ENCODE results near the gene SOX1.

Gene SOX1

DNA sequence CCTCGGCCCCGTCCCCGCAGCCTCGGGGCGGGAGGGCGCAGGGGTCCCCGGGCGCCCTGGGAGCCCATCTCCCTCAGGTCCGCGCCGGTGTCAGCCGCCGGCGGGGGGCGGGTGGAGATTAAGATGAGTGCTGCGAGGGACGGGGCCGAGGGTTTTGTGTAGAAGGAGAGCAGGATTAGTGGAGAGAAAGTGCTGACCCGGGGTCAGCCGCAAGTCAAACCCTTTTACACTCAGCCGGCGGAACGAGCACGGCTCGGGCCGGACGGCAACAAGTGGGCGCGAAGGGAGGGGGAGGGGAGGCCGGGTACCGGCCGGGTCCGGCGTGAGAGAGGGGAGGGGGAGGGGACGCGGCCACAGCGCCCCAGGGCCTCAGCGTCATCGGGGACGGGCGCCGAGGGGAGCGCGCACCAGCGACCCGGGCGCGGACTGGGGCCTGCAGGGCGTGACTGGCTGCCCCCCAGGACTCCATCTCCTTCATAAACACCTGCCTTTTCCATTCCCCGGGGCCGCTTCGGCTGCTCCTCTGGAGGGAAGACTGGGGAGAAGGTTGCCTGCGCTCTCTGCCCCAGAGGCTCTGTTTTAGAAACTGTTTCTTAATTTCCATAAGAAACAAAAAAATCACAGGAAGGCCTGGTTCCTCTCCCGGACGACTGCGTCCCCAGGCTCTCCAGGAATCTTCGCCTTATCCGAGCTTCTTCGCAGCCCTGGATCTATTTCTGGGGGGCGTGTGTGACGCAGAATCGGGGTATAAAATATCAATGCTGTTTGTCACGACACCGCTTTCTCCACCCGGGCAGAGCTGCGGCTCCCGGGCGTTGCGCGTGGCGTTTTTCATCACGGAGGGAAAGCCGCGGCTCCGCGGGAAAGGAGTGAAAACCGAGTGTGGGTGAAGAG is 6.5 kb downstream of the SOX1 start:
- no peak for DNase-seq

DNA sequence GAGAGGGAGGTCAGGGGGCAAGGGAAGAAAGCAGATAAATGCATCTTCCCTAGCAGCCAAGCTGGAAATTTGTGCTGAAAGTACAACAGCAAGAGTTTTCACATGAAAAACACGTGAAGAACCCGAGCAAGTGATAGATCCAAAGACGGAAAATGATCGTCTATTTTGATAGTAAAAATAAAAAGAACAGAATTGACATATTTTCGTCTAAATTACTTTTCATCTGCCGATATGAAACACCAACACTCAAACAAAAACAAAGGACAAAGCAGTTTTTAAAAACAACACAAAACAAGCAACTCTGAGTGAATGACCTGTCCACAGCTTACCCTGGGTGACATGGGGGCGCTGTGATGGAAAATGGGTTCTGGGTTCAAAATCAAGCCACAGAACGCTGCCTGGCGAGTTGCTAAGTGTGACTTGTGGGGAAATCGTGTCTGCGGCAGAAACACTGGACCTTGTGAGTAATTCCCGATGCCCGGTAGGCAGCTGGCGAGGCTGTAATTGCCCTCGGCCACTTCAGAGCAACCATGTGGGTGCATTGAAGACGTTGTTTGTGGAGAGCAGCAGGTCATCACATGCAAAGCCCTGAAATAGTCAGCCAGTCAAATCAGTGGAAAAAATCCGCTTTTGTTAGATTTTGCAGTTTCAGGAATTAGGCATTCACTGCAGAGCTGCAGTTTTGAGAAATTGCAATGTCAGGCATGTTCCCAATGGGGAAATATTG is 7.4 kb downstream of the SOX1 start:
- no peak for DNase-seq

DNA sequence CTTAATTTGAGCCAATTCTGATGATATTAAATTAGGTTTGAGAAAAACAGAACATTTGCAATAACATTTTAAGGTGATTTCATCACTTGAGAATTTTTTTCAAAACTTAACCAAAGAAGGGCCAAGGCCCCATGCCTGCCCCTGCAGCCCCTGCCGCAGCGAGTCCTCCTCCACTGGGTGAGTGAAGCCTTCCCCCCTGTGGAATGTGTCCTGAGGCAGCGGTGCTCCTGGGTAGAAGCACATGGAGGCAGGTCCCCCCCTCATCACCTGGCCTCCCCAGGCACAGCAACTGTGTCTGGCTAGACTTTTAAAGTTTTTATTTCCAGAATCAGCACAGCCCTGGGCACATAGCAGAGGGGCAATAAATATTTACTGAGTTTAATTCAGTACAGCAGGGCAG is 10.8 kb downstream of the SOX1 start:
- DNase-seq = no peak

DNA sequence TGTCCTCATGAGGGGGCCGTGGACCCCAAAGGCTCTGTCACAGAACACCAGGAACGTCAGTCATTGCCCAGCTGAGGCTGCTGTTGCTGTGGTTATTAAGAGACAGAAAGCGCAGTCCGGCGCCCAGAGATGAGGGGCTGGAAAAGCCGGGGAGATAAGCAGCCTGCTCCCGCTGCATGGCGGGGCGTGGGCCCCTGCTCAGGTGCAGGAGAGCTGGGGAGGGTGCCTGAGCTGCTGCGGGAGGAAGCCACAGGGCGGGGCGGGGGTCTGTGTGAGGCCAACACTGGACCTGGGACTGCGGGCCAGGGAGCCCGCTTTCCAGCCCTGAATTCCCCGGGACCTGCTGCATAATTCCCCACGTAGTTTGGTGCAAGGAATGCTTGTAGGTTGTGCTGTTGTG is 11.3 kb downstream of the SOX1 start:
- no peak for DNase-seq

DNA sequence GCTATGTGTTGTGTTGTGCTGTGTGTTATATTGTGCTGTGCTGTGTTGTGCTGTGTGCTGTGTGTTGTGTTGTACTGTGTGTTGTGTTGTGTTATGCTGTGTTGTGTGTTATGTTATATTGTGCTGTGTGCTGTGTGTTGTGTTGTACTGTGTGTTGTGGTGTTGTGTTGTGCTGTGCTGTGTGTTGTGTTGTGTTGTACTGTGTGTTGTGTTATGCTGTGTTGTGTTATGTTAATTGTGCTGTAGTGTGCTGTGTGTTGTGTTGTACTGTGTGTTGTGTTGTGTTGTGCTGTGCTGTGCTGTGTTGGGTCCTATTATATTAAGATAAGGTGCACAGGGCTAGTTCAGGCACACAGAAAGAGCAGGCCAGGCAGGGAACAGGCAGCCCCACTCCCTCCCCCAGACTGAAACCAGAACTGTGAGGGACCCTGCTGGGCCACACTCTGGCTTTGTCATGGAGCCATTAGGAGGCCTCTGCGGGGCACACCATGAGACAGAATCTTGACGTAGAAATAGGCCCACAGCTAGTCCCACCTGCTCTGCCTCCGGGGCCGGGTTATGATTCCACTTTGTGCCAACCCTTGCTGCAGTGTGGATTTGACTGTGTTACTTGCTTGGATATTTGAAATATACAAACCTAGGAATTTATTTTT is 12.1 kb downstream of the SOX1 start:
- DNase-seq = no peak

DNA sequence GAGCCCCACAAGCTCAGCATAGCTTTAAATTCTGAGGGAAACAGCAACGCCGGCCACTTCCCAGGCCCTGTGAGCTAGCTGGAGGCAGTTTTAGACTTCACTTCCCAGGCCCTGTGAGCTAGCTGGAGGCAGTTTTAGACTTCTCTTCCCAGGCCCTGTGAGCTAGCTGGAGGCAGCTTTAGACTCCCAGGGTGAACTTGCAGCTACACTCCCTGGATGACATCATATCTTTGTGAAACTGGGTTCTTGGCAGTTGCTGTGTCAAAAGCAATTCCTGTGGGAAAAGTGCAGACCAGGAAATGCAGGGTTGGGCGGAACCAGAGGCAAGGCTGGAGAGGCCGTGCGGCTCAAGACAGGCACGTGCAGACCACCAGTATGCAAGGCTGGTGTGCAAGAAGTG is 12.7 kb downstream of the SOX1 start:
- DNase-seq = no peak

DNA sequence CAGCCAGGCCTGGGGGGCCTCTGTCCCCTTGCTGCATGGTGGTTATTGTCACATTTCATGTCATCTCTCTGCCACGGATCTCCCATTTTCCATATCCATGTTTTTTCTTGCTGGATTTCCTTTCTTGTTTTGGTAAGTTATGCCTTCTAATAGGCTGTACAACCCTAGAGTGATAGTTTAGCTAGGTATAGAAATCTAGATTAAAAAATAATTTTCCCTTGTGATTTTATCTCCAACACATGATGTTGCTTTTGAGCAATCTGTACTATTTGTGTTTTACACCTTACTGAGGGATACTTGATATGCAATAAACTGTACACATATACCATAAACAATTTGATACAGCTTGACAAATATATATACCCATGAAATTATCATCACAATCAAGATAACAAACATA is 17.0 kb downstream of the SOX1 start:
- DNase-seq = no peak

DNA sequence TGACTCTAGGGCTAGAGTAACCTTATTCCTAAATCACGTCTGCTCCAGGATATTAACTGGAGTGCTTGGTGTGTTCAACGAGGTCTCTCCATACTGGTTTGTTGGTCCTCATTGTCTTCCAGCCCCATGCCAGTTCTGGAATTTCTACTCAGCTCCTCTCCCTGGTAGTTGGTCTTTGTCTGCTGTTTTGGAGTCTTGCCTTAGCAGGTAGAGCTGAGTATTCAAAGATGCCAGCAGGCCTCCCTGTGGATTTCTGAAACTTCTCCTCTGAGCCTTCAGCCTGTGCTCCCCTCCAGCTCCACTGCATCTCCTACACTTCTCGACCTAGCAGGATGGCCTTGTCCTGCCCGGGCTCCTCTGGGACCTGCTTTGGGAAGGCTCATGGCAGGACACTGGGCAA is 25.5 kb downstream of the SOX1 start:
- no peak for DNase-seq

DNA sequence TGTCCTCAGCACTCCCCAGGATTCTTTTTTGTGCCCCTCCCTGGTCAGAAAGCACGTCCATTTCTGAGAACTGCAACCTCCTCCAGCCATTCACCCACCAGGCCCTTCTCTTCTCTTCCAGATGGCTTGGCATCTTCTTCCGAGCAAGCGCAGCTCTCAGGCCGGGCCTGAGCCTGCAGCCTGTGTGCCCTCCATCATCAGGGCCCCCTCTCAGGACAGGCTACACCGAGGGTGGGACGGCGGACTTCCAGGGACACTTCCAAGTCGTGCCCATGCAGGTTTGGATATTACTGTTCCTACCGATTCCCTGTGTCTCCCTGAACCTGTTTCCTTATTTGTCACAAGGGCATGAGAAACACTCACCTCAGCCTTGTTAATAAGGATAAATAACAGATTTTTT is 28.4 kb downstream of the SOX1 start:
- no peak for DNase-seq

DNA sequence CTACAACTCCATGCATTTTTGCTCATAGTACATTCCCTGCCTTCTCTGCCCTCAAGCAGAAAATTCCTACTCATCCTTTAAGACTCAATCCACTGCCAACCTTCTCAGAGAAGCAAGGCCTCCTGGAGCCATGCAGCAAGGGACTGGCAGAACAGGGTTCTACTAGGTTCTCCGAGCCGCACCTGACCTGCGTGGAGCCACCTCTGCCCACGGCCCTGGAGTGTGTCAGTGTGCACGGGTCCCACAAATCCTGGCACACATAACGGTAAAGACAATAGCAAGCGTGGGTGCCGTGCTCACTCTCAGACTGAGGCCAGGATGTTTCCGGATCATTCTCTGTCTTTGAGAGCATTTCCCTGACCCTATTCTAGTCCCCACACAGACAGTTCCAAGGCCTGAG is 30.0 kb downstream of the SOX1 start:
- no peak for DNase-seq

DNA sequence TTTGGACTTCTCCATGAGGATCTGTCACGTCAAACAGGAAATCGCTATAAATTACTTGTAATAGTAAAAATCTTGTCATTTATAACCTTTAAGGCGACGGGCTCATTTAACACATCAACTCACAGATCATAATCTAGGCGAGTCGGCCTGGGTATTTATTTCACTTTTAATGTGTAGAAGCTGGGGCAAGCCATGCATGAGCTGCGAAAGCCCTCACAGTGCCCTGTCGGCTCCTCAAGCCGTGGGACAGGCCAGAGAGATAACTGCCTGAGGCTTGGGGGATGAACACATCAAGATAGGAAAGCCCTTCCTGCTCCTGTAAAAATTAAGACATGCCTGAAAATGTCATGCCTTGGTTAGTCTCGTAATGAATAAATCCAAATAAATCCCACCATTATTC is 30.8 kb downstream of the SOX1 start:
- DNase-seq = no peak

DNA sequence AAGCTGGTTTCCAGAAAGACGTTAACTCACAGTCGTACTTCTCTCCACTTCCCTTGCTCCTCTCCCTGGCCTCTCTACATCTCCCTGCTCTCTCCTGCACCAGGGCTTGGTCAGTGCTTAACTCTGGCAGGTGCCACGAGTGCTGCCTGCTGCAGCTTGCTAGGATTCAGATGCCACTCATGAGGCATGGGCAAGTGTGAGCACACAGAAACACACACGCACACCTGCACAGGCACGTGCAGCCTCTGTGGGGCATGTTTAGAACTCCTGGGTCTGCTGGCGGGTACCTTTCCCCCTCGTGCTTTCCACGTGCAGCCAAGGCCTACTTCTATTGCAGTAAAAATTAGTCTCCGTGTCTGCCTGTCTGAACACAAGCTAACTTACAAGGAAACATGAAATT is 31.8 kb downstream of the SOX1 start:
- DNase-seq = no peak

DNA sequence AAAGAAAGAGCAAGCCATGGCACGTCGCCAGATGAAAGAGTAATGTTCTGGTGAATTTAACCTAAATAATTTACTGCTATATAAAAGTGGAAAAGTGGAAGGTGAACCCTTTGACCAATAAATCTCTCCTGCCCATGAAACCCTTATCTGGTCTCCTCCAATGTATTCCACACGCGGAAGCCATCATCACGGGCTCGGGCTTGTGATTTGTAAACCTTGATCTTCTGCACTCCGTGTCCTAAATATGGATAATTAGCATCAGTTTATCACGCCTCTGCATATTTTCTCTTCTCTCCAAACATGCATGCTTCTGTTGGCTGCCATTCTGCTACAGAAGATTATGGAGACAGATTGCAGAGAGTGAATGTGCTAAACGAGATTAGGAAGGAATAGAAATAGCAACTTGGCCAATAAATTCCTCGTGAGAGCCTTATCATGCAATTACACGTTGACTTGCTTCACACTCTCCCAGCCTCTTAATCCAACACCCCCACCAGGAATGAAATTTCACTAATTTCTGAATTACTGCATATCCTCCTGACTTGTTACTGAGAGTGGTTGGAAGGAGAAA is 34.5 kb downstream of the SOX1 start:
- DNase-seq = no peak

DNA sequence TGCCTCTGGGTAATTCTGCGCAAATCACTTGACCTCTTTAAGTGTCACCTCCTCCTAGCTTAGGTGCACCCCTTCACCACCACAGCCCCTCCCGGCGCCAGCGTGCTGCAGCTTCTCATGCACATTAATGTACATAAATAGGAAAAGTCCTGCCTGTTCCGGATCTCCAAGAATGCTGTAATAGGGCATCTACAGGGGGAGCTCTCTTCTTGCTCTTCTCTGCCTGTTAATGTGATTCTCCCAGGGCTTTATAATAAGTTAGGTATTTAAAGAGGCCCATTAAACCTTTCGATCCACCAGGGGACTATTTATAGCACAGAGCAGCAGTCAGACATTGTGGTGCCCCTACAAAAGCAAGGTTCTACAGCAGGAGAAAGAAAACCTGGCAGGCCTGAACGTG is 35.3 kb downstream of the SOX1 start:
- DNase-seq = no peak

DNA sequence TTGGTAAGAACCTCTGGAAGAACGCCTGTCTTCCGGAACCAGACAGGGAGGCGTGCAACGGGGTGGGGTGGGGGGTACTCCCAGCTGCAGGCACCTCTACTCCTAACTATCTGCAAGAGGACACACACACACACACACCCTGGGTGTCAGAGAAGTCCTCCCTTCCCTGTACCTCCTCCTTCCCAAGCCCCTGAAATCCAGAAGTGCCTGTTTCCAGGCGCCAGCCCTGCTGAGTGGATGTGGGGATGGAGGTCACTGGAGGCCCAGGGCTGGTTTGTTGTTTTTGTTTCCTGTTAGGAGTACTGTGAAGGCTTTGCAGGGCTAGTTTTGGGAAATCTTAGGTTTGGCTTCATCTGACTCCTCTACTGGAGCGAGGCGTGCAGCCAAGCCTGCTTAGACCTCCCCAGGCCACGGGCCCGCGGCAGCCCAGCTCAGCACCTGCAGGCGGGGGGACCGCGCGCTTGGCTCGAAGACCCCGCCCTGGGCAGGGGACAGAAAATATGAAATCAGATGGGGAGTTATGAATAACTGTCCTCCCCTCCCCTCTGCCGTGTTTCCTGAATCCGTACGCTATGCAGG is 36.4 kb downstream of the SOX1 start:
- DNase-seq = no peak

DNA sequence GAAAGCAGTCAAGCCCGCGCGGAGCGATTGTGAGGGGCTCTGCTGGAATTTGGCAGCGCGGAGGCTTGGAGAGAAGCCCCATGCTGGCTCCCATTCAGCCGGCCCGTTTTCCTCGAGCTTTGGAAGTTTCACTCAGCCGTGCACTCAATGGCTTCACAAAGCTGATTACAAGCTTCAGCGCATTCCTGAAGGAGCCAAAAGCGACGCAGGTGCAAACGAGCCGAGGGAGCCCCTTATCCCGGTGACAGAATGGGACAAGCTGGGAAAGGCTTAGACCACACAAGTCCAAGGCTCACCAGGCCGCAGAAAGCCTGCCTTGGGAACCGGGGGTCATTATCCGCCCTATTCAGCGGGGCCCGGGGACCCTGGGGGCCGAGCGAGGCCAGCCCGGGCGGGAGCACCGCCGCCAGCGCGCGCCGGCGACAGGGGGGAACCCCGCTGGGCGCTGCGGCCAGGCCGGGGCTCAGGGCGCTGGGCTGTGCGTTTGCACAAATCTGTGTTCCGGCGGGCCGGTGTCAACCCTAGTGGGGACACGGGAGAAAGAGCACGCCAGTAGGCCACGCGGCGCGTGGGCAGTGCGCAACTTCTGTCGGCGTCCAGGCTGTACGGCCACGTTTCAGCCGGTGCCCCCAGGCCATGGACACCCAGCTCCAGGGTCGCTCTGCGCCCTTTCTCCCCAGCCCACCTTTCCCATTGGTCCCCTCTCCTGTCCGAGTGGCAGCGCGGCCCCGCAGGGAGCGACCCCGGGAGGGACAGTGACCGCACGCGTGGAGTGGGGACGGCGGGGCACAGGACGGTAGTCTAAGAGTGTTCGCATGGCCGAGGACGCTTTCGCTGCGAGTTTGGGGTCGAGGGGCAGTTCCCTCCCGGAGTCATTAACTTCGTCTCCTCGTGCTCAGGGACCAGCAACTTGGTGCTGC is 37.3 kb downstream of the SOX1 start:
- DNase-seq = no peak

DNA sequence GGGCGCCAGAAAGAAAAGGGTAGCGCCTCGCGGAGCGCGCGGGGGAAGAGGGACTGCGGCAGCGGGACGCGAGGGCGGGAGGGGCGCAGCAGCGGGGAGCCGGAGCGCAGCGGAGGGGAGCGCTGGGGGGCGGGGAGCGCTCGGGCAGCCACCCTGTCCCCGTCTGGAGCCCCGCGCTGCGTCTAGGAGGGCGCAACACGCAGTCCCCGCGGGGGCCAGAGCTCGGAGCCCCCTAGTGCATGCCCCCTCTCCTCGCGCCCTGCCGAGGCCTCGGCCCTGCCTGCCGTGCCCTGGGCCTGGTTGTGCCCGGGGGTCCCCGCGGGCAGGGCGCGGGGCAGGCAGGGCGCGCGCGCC is 37.9 kb downstream of the SOX1 start:
- DNase-seq = no peak

DNA sequence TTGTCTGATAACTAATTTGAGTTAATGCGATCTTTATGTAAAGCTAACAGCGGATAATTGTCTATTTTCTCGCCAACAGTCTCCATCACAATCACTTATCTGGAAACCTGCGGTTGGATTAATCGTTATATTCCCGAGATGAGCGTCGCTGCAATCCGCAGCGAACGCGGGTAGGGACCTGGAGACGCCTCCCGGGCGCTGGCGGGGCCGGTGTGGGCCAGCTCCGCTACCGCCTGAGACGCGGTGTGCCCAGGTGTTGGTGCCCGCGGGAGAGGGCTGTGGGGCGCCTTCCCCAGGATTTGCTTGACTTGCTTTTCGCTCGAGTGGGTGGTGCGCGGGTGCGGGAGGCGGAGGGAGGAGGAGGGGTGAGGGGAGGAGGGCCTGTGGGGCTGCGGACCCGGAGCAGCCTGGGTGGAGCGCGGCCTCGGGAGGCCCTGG is 38.3 kb downstream of the SOX1 start:
- DNase-seq = no peak

DNA sequence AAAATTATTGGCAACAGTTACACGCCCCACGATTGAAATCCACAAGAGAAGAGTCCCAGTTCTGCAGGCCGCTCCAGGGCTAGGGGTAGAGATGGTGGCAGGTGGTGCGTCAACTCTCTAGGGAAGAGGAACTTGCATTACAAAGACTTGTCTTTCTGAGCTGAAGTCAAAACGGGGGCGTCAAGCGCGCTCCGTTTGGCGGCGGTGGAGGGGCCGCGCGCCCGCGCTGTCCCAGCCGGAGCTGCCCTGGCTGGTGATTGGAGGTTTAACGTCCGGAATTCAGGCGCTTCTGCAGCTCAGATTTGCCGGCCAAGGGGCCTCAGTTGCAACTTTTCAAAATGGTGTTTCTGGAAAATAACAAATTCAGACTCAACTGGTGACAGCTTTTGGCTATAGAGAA is 38.9 kb downstream of the SOX1 start:
- no peak for DNase-seq

DNA sequence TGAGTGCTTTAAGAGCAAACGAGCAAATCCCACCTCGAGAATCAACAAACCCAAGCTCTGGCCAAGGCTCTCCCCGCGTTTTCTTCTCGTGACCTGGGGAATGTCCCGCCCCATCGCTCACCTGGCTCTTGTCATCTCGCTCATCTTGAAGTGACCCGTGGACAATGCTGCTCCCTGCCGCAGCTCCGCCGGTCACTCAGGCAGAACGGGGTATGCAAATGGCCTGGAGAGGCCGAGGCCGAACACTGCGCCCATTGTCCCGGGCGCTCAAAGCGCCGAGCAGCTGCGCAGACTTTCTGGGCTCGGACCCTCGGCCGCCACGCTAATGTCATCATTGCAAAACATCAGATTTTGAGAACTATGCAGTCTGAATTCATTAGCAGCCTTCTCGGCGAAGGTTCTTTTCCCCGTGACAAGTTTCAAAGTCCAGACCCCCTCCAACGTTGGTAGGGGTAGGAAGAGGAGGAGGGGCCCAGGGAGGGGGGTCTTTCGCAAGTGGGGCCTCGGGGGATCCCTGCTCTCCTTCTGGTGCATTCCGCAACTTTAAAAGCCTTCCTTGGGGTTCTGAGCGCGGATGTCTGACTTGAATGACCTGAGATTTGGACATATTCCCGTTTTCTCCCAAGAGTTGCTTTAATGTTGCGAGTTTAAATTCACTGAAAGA is 39.7 kb downstream of the SOX1 start:
- DNase-seq = no peak

DNA sequence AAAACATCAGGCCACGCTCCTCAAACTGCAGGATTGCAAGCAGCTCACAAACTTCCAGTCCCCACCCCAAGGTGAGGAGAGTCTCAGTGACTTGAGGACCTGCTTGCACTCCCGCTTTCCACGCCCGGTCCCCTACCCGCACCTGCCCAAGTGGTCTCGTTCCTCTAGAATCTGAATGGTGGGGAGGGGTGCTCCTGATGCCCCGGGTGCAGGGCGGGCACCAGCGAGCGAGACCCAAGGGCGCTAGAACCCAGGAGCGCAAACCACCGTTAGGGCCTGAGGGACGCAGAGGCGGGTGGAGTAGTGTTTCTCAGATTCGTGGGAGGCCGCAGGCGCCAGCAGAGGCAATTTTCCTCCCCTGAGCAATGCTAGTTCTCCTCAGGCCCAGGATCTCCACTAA is 40.3 kb downstream of the SOX1 start:
- DNase-seq = no peak

DNA sequence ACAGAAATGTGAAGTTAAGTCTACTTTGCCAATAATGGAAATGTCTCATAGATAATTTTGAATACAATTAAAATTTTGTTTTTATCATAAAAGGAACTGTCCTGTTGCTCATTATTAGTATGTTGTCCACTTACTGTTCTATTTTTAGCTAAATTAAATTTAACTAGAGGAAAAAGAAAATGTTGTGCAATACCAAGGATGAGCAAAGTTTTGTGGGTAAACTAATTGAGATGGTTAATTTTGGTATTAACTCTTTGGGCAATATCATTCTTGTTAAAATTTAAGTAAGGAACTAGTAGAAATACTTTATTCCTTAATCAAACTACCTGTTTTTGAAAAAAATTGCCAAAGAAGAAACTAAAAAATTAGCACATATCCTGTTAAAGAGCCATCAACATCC is 43.5 kb downstream of the SOX1 start:
- DNase-seq = no peak
